ENCODE measurements around the gene CADPS2.

The CADPS2 gene

DNA sequence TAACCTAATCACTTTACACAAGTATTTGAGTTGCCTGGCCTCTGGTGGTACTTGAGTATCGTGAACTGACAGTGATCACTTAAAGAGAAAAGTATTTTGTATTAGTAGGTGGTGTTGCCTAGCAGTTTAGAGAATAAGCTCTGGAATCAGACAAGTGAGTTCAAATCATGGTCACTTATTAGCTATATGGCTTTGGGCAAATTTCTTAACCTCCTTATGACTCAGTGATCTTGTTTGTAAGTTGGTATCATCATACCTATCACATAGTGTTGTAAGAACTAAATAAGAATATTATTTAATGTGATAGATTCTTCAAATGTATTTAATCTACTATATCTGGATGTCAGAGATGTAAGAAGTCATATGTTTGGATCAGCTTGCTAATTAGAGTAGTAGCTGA is 351.2 kb downstream of the CADPS2 start:
- no peak for DNase-seq (ENCODE audit: low read depth in 2 of 2)

DNA sequence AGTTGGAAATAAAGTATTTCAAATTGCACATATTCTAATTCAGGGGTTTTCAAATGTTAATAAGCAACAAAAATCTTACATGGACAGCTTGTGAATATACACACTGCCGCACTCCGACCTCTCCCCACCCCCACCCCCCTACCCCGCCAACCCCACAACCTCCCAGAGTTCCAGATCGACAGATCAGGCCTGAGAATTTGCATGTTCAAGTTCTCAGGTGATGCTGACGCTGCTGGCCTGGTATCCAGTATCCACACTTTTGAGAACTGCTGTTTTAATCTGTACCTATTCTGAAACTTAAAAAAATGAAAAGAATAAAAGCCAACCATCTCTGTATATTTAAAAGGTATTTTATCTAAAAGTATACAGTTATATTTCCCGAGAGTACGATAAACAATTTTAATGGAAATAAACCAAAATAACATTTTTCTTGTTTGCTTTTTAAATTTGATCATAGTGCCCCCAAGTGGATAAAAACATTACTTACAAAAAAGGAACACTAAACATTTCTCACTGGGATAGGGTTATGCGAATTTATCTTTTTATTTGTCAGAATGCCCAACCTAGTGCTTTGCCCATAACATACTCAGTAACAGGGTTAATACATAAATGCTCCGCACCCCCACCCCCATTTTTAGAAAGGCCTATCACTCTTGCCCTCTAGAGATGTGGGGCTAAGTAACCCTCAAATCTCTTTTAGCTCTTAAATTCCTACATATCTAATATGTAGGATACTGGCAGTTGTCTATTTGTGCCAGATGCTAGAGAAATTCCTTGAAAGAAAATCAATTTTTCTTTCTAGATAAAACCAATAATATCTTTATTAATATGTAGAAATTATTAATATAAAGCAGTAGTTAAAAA is 353.6 kb downstream of the CADPS2 start:
- DNase-seq (ENCODE audit: low read depth in 2 of 2): no peak

- no peak for DNase-seq (ENCODE audit: low read depth in 2 of 2)
Observed at GRCh38 chr7:122528879-122529481, 357.3 kb downstream of the CADPS2 start.

GRCh38 chr7:122525355-122525754 is 360.9 kb downstream of the CADPS2 start:
- no peak for DNase-seq (ENCODE audit: low read depth in 2 of 2)

GRCh38 chr7:122521767-122522166 is 364.5 kb downstream of the CADPS2 start:
- DNase-seq (ENCODE audit: low read depth in 2 of 2): no peak

DNA sequence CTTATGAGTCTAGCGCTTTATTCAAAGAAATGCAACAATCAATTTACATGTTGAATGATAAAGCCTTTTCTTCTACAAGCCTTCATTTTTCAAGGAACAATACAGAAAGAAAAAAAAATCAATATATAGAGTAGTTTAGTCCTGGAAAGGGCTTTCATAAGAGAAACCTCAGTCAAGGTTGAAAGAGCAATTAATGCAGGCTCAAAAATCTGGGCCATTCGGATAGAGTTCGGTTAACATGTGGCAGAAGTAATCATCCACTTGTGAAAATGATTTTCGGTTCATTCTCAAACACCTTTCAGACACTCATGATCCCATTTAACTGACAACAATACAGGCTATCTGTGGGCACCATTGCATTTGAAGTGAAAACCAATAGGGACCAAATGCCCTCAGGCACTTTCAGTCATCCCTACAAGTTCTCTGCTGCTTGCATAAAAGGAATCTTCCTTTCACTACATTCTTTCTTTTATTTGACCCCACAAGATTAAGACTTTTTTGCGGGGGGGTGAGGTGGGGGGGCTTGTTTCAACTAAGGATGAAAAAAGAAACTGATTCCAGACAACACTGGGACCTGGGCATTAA is 365.2 kb downstream of the CADPS2 start:
- DNase-seq (ENCODE audit: low read depth in 2 of 2): no peak

DNA sequence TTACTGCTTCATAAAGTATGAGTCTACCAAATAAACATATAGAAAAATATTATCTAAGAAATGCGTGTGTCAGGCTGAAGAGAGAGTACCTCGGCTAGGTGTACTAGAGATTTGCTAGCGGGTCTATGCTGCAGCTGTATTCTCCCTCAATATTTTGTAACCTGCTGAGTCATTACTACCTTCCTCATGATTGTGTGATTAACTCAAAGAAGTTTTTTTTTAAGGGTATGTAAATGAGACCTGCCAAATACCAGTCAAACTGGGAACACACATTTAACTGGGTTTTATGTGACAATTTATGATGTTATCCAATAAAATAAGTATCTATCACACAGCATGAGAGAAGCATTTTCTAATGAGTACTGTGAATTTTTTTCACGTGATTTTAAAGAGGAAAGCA is 367.8 kb downstream of the CADPS2 start:
- no peak for DNase-seq (ENCODE audit: low read depth in 2 of 2)

GRCh38 chr7:122517576-122517975 is 368.7 kb downstream of the CADPS2 start:
- no peak for DNase-seq (ENCODE audit: low read depth in 2 of 2)

DNA sequence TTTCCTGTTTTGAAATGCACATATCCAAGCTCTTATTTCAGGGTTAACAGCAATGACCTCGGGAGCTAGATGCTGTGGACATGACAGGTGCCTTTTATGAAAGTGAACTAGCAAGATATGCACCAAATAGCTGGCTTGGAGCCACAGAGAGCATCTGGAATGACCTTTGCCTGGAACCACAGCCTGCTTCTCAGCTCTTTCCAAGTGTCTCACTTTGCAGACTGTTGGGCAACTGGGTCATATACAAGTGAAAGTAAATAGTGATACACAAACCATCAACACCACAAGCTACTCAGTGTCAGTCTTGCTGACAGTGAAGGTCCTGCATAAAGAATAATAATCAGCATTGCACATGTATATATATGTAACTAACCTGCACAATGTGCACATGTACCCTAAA is 370.9 kb downstream of the CADPS2 start:
- DNase-seq (ENCODE audit: low read depth in 2 of 2): no peak

- DNase-seq (ENCODE audit: low read depth in 2 of 2): no peak
Observed at GRCh38 chr7:122511268-122511667, 375.0 kb downstream of the CADPS2 start.

DNA sequence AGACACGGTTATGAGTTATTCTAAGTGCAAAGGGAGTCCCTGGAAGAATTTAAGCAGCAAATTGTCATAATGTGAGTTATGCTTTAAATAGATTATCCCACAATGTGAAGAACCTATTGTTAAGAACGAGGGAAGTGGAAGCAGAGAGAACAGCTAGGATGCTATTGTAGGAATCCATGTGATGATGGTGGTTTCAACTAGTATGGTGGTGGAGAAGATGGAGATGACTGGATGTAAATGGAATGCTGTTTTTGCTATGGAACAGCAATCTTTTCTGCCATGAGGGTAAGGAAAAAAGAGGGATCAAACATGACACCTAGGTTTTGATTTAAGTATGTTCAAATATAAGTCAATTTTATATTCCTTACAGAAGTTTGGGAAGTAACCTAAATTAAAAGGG is 378.7 kb downstream of the CADPS2 start:
- DNase-seq (ENCODE audit: low read depth in 2 of 2): no peak

- no peak for DNase-seq (ENCODE audit: low read depth in 2 of 2)
Observed at GRCh38 chr7:122492007-122492406, 394.3 kb downstream of the CADPS2 start.

GRCh38 chr7:122488241-122488640 is 398.0 kb downstream of the CADPS2 start:
- DNase-seq (ENCODE audit: low read depth in 2 of 2): no peak

GRCh38 chr7:122487131-122487530 is 399.1 kb downstream of the CADPS2 start:
- DNase-seq (ENCODE audit: low read depth in 2 of 2): no peak

GRCh38 chr7:122485856-122486255 is 400.4 kb downstream of the CADPS2 start:
- no peak for DNase-seq (ENCODE audit: low read depth in 2 of 2)

- no peak for DNase-seq (ENCODE audit: low read depth in 2 of 2)
Observed at GRCh38 chr7:122482212-122482611, 404.0 kb downstream of the CADPS2 start.

DNA sequence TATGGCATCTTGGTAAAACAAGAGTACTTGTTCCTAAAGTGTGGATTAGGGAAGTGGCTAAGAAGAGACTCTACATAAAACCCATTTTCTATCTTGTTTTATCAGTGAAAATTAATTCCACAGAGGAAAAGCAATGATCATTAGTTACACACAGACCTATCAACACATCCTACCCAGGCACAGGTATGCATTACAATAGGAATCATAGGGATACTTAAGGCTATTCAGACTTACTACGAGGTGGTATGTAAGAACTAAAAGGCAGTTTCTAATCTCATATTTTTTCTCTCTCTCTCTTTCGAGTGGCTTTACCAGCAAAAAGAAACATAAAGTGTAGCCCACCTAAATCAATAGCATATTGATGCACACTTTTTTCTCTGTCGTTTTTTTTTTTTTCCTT is 415.4 kb downstream of the CADPS2 start:
- DNase-seq (ENCODE audit: low read depth in 2 of 2): no peak

- no peak for DNase-seq (ENCODE audit: low read depth in 2 of 2)
Observed at GRCh38 chr7:122468945-122469344, 417.3 kb downstream of the CADPS2 start.

DNA sequence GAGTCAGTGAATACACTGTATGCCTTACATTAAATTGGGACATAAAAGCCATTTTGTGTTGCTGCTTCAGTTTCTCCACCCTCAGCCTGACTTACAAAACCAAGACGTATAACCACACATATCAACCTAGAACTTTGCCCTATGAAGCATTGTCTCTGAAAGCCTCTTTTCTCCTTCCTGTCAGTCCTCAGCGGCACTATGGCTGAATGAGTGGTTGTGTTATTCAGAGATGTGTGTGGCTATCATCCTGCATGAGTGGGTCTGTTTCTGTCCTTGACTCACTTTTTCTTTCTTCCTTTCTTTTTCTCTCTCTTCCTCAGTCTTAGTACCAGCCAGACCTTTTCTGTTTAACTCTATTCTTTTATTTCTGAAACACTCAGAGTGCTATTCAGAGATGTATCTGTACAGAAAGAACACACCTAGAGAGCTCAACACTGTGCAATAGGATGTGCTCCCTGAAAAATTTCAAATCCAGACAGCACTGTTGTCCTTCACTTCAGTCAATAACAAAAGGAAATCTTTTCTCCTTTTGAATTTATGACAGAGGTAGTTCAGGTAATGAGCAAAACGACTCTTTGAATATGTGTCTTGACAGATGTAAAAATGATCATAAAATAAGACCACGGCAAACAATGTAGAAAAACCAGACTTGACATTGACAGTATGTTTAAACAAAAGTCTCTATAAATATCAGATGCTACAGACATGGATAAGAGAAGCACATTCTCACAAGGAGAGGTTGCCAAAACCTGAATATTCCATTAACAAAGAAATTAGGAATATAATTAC is 418.4 kb downstream of the CADPS2 start:
- no peak for DNase-seq (ENCODE audit: low read depth in 2 of 2)

GRCh38 chr7:122465296-122465695 is 421.0 kb downstream of the CADPS2 start:
- no peak for DNase-seq (ENCODE audit: low read depth in 2 of 2)

DNA sequence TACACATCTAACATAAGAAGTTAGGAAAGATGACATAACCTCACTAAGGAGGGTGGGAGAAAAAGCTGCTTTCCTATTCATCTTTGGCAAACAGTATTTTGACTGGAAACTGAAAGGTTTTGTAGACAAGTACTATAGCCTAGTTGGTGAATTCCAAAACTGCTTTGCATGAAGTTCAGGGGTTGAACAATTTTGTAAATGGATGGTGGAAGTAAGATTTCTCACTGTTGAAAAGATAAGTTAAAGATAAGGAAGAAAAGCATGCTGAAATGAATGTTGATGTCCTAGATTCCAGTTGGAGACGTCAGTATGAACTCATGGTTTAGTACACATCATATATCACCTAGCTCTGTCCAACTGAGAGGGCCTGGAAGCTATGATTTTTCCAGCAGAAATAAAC is 422.6 kb downstream of the CADPS2 start:
- no peak for DNase-seq (ENCODE audit: low read depth in 2 of 2)

DNA sequence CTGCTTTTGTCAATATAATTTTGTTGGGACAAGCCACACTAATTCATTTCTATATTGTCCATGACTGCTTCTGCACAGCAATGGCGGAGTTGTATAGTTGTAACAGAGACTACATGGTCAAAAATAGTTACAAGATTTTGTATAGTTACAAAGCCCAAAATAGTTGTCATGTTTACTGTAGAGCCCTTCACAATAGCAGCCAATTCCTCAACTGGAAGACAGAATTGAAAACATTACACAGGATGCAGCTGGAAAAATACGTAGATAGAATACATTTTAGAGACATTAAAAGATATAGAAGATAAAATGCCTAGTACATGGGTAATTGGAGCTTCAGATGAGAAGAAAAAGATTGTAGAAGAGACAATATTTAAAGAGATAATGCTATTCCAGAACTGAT is 425.3 kb downstream of the CADPS2 start:
- no peak for DNase-seq (ENCODE audit: low read depth in 2 of 2)

Measured in stimulated activated CD4-positive, alpha-beta T cell treated with anti-CD3 and anti-CD28 coated beads, Interleukin-12 subunit alpha, Interleukin-12 subunit beta, amount 100 ng/mL, for 24 hours (primary cell).